GM12872 (cell line): ENCODE data around the gene NF1.

Source experiments
- CTCF ChIP-seq: IDR thresholded peaks from 3 replicates; pipeline ENCODE4 v1.5.1; 2011; ENCODE audit warnings: low read depth, mild to moderate bottlenecking, low read length, moderate library complexity; ENCODE audit not compliant: insufficient read depth

NF1 gene

GRCh38 chr17:31295489-31295871, 200.7 kb downstream of the NF1 start:
- TF ChIP-seq CTCF, result no peak

GRCh38 chr17:31296142-31296541, 201.4 kb downstream of the NF1 start:
- TF ChIP-seq CTCF, result no peak

GRCh38 chr17:31297090-31297489, 202.3 kb downstream of the NF1 start, which contains the start of gene OMG:
Gene OMG (minus strand): TSS chr17:31297239. CDS start chr17:31296331, 908 bp downstream.
- no peak for TF ChIP-seq CTCF

- no peak for TF ChIP-seq CTCF
Observed at GRCh38 chr17:31299624-31300023, 204.8 kb downstream of the NF1 start.

- no peak for TF ChIP-seq CTCF
Observed at GRCh38 chr17:31307640-31308039, 212.9 kb downstream of the NF1 start.

GRCh38 chr17:31308372-31309334, 213.9 kb downstream of the NF1 start:
- TF ChIP-seq CTCF, result no peak

GRCh38 chr17:31309556-31309955, 214.8 kb downstream of the NF1 start:
- no peak for TF ChIP-seq CTCF
